Esophagus muscularis mucosa (tissue), 4 donors: Measurements from ENCODE around the gene MBP. TPM values are rescaled to one million over a fixed set of nuclear protein-coding genes. Genes with fewer than 3 reads are reported as not detected.

Experiments used
- DNase-seq: peaks from one replicate; pipeline ENCODE4 v3.0.0-alpha.2; 2017; ENCODE audit errors: extremely low spot score
- H3K27ac ChIP-seq, 4 donors: fragments of 200-600 bp; sonication (generic); replicated peaks in 1 of 4; 1 replicate in 3 of 4; 2 replicates in 1 of 4; pipeline ENCODE4 v1.5.1; 2016 to 2019; ENCODE audit warnings: mild to moderate bottlenecking in 1 of 4
- H3K27me3 ChIP-seq, 4 donors: fragments of 200-600 bp; sonication (generic); one replicate each; pipeline versions ENCODE4 v1.5.1 to v1.6.0; 2016 to 2019
- H3K36me3 ChIP-seq, 4 donors: fragments of 200-600 bp; sonication (generic); one replicate each; pipeline ENCODE4 v1.5.1; 2016 to 2019
- H3K4me1 ChIP-seq, 4 donors: fragments of 200-600 bp; sonication (generic); one replicate each; pipeline ENCODE4 v1.5.1; 2016 to 2019
- H3K4me3 ChIP-seq, 4 donors: fragments of 200-600 bp; sonication (generic); 1 replicate in 2 of 4; 2 replicates in 2 of 4; pipeline ENCODE4 v1.5.1; 2016 to 2019; ENCODE audit warnings: mild to moderate bottlenecking in 4 of 4, moderate library complexity in 1 of 4
- H3K9me3 ChIP-seq, 4 donors: fragments of 200-600 bp; sonication (generic); 1 replicate in 3 of 4; 2 replicates in 1 of 4; pipeline ENCODE4 v1.5.1; 2016 to 2019
- CTCF ChIP-seq, 3 experiments: fragments of 200-600 bp in 2 of 3; fragments of 450-650 bp in 1 of 3; sonication (generic) in 2 of 3; IDR thresholded peaks; one replicate each; pipeline ENCODE4 v1.5.1; 2017 to 2019; ENCODE audit warnings: antibody characterized with exemption in 3 of 3, mild to moderate bottlenecking in 2 of 3, moderate library complexity in 1 of 3
- EP300 ChIP-seq: sonication (generic); formaldehyde crosslinking; IDR thresholded peaks from one replicate; pipeline ENCODE4 v1.6.1; 2017; ENCODE audit warnings: antibody characterized with exemption
- POLR2A ChIP-seq: fragments of 450-650 bp; IDR thresholded peaks from one replicate; pipeline ENCODE4 v1.6.1; 2017; ENCODE audit warnings: antibody characterized with exemption, moderate library complexity, mild to moderate bottlenecking, low read depth
- POLR2AphosphoS5 ChIP-seq, 2 donors: sonication (generic); formaldehyde crosslinking; IDR thresholded peaks; one replicate each; pipeline ENCODE4 v1.6.1; 2017; ENCODE audit warnings: antibody characterized with exemption in 2 of 2
- WGBS: methylation state at CpG from one replicate; pipeline ENCODE4 v1.1.5; 2018; 5-methylcytosine and 5-hydroxymethylcytosine counted together
- intact Hi-C: fragments of 100-400 bp; cut with DNase I; formaldehyde crosslinking; loops from one replicate; pipeline ENCODE4 v1.15.1; 2023
- total RNA-seq, 4 donors: library from RNA; depleted of rRNA; stranded (reverse); fragments of >200 nt; gene quantifications; one replicate each; pipeline versions ENCODE4 v1.1.0 to v1.2.1, GENCODE V29; 2016

Gene MBP
- total RNA-seq, 4 donors from 2014 or later = 21.9 to 31.3 (median 27.3) TPM

GRCh38 chr18:77111951-77112746 is 20.4 kb downstream of the MBP start:
- Histone ChIP-seq H3K4me3 (no peak overlapping the region), H3K27ac (peak overlapping the region in 3 of 4 donors; percentile 21 to 42 (median 31)), H3K4me1 (peaks cover 31 to 48% (median 41%) of the 10 kb centered on the region in 4 donors), H3K27me3 (no peaks in the 10 kb centered on the region), H3K9me3 (no peaks in the 10 kb centered on the region), H3K36me3 (no peaks in the 10 kb centered on the region)
- intact Hi-C loops = no loop called here
- no peak for DNase-seq
- 84% methylated on average over 43 of the region's 43 CpGs for WGBS
- no peak for TF ChIP-seq EP300

- Histone ChIP-seq H3K27me3 (no peaks in the 10 kb centered on the region), H3K36me3 (no peaks in the 10 kb centered on the region), H3K9me3 (no peaks in the 10 kb centered on the region), H3K4me1 (peaks cover 38 to 55% (median 45%) of the 10 kb centered on the region in 4 donors), H3K4me3 (no peak overlapping the region), H3K27ac (peak overlapping the region in 3 of 4 donors; percentile 21 to 42 (median 31))
- TF ChIP-seq POLR2A (no peak), EP300 (no peak), POLR2AphosphoS5 (IDR thresholded peaks at IDR 0.05) (no peak), CTCF (IDR thresholded peaks at IDR 0.05) (no peak)
- DNase-seq = no peak
- WGBS = 73% methylated on average over 10 of the region's 11 CpGs
- intact Hi-C loops = no loop called here
These were observed 21.1 kb downstream of the MBP start for GRCh38 chr18:77111449-77111848.

GRCh38 chr18:77110936-77111335 is 21.6 kb downstream of the MBP start:
- peaks cover 40 to 58% (median 45%) of the 10 kb centered on the region in 4 donors for H3K4me1 ChIP-seq

GRCh38 chr18:77110400-77110799 is 22.2 kb downstream of the MBP start:
- Histone ChIP-seq H3K36me3 (no peaks in the 10 kb centered on the region), H3K4me1 (peaks cover 36 to 63% (median 45%) of the 10 kb centered on the region in 4 donors), H3K27ac (no peak overlapping the region), H3K9me3 (no peaks in the 10 kb centered on the region), H3K27me3 (no peaks in the 10 kb centered on the region), H3K4me3 (no peak overlapping the region)
- no peak for TF ChIP-seq CTCF (IDR thresholded peaks at IDR 0.05)
- no peak for TF ChIP-seq POLR2A
- TF ChIP-seq POLR2AphosphoS5 (IDR thresholded peaks at IDR 0.05) = no peak
- TF ChIP-seq EP300 = no peak
- no peak for DNase-seq
- intact Hi-C loops = no loop called here
- WGBS = 80% methylated on average over 3 of the region's 3 CpGs

More at GRCh38 chr18:77110936-77111335, 21.6 kb downstream of the MBP start:
- Histone ChIP-seq H3K27ac (peak overlapping the region in 1 of 4 donors; percentile 21), H3K27me3 (no peaks in the 10 kb centered on the region), H3K9me3 (no peaks in the 10 kb centered on the region), H3K36me3 (no peaks in the 10 kb centered on the region), H3K4me3 (no peak overlapping the region)
- TF ChIP-seq POLR2A = no peak
- no peak for TF ChIP-seq CTCF (IDR thresholded peaks at IDR 0.05)
- no peak for TF ChIP-seq POLR2AphosphoS5 (IDR thresholded peaks at IDR 0.05)
- no peak for TF ChIP-seq EP300
- intact Hi-C loops = no loop called here
- WGBS = over 99% methylated on average over 14 of the region's 14 CpGs
- no peak for DNase-seq

- H3K4me1 ChIP-seq = peaks cover 32 to 56% (median 40%) of the 10 kb centered on the region in 4 donors
- 94% methylated on average over 5 of the region's 5 CpGs for WGBS
- TF ChIP-seq POLR2AphosphoS5 (IDR thresholded peaks at IDR 0.05) = no peak
- TF ChIP-seq CTCF (IDR thresholded peaks at IDR 0.05) = no peak
- no peak for TF ChIP-seq POLR2A
- no peak for TF ChIP-seq EP300
- DNase-seq = no peak
- no peak overlapping the region for H3K4me3 ChIP-seq
- H3K9me3 ChIP-seq = no peaks in the 10 kb centered on the region
- H3K36me3 ChIP-seq = peaks cover 0 to 2% (median 0%) of the 10 kb centered on the region in 4 donors
- H3K27ac ChIP-seq = peak overlapping the region in 3 of 4 donors; percentile 62 to 69 (median 65)
- intact Hi-C loops = no loop called here
- H3K27me3 ChIP-seq = no peaks in the 10 kb centered on the region
These were observed 22.9 kb downstream of the MBP start for GRCh38 chr18:77109648-77110019.
